Measurements from ENCODE around the gene CAPN12.
"Not testable (repeated sequence)": the region's sequence is repeated elsewhere in the genome, so short reads cannot be mapped to it uniquely, and the experiment has no call there.

Gene CAPN12, protein sequence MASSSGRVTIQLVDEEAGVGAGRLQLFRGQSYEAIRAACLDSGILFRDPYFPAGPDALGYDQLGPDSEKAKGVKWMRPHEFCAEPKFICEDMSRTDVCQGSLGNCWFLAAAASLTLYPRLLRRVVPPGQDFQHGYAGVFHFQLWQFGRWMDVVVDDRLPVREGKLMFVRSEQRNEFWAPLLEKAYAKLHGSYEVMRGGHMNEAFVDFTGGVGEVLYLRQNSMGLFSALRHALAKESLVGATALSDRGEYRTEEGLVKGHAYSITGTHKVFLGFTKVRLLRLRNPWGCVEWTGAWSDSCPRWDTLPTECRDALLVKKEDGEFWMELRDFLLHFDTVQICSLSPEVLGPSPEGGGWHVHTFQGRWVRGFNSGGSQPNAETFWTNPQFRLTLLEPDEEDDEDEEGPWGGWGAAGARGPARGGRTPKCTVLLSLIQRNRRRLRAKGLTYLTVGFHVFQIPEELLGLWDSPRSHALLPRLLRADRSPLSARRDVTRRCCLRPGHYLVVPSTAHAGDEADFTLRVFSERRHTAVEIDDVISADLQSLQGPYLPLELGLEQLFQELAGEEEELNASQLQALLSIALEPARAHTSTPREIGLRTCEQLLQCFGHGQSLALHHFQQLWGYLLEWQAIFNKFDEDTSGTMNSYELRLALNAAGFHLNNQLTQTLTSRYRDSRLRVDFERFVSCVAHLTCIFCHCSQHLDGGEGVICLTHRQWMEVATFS

DNA sequence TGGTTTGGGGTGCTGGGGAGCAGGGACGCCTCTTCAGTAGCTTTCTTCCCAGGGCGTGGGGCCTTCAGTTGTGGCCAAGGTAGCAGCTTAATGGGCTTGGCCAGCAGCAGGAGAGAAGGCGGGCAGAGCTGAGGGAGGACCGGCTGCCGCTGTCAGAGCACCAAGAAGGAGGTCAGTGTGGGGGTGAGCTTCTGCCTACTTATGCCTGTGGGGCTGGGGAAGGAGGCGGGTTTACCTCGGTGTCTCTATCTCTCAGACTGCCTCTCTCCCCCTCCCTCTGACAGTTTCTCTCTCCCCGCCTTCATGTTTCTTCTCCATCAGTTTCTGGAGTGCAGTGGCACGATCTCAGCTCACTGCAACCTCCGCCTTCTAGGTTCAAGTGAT, at the start of gene CAPN12:
TSS of gene CAPN12 (minus strand) at position 177 of the 384 bp plus-strand sequence. CDS start 309 bp downstream, outside the sequence.
- DNase-seq, result no peak

DNA sequence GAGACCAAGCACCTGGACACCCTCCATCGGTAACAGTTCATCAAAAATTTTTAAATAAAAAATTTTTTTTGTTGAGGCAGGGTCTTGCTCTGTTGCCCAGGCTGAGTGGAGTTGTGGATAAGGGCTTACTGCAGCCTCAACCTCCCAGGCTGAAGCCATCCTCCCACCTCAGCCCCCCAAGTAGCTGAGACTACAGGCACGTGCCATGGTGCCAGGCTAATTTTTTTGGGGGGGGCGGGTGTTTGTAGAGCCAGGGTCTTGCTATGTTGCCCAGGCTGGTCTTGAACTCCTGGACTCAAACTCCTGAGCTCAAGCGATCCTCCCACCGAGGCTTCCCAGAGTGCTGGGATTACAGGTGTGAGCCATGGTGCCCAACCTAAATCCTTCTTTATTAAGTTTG, 49.4 kb upstream of the CAPN12 start:
- no peak for DNase-seq

DNA sequence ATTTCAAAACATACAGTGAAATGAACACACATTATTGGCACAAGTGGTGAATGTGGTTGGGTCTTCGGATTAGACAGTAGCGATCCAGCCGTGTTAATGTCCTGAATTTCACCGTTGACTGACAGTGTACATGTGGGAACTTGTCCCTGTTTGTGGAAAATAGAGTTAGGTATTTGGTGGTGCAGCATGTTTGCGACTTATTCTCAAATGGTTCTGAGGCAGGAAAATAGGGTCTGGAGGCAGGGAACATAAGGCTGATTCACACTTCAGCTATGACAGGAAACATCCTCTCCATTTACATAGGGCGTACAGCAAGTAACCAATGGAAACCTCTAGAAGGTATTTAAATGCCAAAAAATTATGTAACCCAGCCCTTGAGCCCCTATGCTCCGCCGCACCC, 48.9 kb upstream of the CAPN12 start:
- DNase-seq, result no peak

DNA sequence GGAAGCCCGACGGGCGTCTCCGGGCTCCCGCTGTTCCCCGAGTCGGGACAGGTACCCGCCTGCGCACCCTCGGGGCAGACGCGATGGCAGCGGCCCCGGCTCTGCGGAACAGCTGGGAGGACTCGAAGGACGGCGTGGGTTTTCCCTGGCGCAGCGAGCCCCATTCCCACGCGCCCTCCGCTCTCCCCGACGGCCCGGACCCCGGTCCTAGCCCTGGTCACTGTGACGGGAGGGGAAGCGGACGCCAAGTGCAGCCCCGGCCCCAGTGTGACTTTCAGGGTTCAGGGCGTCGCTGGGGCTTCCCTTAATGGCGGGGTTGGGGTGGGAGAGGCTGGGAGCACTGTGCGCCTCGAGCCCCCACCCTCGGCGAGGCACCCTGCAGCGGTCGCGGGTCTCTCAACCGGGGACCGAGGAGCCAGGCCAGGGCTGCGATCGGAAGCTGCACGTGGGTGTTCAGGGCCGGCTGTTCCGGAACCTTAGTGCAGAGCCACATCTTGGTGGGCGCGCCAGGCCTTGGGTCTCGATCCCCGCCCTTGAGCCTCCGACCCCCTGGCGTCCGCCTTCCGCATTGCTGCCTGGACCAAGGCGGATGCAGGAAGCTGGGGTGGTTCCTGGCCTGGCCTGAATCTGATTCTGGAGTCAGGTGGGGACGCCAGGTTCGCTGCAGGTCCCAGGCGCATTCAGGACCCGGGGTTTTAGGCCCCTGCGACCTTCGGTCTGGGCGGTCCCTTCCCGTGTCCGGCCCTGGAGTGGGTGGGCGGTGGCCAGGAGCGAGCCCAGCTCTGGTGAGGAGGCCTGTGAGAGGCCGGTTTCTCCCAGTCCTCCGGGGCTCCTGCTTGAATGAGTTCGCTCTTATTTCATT, 48.2 kb upstream of the CAPN12 start:
- peak; percentile 23 for DNase-seq

DNA sequence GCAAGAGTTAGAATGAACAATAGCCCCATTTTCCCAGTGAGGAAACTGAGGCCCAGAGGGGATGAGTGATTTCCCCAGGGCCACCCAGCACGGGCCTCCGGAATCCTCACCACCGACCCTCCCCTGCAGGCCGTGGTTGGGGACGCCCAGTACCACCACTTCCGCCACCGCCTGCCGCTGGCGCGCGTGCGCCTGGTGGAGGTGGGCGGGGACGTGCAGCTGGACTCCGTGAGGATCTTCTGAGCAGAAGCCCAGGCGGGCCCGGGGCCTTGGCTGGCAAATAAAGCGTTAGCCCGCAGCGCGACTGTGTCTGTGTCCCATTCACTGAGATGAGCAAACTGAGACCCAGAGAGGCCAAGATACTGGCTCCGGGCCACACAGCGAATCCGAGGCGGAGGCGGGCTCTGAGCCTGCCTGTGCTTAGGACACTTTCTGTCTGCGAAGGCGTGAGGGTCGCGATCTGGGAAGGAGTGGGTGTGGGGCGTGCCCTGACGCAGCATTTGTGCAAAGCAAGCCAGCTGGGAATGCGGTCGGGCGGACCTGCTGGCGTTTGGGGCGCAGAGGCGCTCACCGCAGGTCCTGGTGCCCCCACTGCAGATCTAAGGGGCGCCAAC, 47.3 kb upstream of the CAPN12 start:
- not testable (repeated sequence) for DNase-seq

DNA sequence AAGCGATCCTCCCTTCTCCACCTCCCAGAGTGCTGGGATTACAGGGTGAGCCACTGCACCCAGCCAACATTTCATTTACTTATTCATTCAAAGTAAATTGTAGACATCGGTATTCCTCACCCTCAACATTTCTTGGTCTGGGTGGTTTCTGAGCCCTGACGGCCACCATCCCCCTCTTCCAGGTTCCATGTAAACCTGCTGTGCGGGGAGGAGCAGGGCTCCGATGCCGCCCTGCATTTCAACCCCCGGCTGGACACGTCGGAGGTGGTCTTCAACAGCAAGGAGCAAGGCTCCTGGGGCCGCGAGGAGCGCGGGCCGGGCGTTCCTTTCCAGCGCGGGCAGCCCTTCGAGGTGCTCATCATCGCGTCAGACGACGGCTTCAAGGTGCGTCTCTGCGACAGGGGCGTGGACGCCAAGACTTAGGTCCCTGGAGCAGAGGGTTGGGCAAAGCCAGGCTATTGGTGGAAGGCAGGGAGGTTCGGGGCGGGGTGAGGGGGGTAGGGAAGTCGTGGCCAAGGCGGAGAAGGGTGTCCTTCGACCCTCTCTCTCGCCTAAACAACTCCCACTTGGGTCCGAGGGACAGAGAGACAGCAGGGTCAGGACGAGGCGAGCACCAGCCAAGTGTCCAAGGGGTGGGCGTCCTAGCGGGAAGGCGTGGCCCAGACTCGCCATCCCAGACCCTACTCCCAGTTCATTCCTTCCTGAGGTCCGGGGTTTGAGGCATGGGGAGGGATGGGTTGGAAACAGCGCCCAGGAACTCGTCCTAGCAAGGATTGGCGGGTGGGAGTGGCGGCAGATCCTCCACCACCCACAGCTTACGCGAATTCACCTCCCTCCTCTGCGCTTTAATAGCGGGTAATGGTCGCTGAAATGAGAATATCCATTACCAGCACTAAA, 46.5 kb upstream of the CAPN12 start:
- DNase-seq, result not testable (repeated sequence)

DNA sequence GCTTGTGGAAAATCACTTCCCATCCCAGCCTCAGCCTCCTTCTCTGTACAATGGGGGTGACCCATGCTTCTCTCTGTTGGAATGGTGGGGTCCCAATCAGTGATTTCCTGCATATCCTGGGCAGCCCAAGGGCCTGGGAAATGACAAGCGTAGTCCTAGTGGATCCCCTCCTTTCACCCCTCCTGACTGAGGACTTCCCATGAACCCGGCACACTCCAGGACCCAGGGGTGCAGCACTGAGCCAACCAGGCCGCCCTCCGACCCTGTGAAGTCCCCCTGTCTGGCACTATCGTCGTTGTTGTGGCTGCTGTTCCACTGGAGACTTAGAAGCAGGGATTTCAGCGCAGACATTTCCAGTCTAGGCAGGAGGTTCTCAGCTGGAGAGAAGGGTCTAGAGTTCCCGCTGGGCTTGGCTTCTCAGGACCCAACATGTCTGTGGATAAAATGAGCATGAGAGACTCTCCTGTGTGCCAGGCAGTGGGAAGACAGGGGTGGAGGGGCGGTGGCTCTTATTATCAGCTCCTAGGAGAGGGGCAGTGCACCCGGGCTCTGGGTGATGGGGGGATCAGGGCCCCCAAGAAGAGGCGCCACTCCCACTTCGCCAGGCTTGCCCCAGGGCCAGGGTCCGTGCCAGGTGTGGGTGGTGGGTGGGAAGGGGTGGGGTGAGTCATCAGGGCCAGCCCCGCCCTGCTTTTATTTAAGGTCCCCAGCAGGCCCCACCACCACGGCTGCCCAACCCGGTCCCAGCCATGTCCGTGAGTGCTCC, 44.4 kb upstream of the CAPN12 start, which contains the start of gene LGALS7B:
TSS of gene LGALS7B (plus strand) at position 723 of the 766 bp plus-strand sequence. CDS start at position 750, 27 bp downstream.
- no peak for DNase-seq

DNA sequence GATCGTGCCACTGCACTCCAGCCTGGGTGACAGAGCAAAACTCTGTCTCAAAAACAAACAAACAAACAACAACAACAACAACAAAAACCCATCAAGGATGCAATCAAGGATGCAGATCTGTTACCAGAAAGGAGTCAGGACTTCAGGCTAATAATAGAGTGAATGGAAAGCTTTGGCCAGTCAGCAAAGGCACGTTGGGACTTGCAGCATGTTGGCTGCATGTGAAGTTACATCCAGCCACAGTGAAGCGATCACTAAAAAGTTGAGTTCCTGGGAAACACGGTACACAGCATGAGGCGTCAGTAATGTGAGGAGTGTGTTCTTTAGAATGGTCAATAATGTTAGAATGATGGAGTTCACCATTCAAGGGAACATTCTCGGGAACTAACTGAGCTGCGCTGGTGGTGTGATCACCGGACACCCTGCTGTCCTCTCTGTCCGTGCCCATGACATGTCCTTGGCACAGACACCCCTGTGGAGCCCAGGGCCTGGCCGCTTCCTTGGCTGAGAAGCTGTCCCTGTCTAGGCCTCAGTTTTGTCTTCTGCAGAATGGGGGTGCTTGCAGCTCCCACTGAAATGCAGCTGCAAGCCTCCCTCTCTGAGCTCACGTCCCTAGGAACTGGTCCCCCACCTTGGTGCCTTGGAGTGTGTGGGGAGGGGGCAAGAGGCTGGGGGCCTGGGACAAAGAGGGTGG, 42.4 kb upstream of the CAPN12 start:
- no peak for DNase-seq

DNA sequence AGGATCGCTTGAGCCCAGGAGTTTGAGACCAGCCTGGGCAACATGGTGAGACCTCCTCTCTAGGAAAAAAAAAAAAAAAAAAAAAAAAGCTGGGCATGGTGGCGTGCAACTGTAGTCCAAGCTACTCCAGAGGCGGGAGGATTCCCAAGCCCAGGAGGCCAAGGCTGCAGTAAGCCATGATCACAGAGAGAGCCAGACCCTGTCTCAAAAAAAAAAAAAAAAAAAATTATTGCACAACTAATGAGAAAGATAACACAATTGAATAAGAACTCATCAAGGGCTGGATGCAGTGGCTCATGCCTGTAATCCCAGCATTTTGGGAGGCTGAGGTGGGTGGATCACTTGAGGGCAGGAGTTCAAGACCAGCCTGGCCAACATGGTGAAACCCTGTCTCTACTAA, 41.8 kb upstream of the CAPN12 start:
- not testable (repeated sequence) for DNase-seq

DNA sequence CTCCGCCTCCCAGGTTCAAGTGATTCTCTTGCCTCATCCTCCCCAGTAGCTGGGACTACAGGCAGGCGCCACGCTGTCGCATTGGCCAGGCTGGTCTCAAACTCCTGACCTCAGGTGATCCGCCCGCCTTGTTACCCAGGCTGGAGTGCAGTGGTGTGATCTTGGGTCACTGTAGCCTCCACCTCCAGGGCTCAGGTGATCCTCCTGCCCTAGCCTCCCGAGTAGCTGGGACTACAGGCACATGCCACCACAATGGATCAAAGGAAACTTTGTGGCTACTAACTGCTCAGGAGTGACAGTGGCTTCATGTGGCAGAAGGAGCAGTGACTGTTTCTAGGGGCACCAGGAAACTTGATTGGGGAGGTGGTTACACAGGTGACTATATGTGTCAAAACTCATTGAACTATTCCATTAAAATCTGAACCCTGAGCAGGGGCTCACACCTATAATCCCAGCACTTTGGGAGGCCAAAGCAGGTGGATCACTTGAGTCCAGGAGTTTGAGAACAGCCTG, 41.0 kb upstream of the CAPN12 start:
- no peak for DNase-seq

DNA sequence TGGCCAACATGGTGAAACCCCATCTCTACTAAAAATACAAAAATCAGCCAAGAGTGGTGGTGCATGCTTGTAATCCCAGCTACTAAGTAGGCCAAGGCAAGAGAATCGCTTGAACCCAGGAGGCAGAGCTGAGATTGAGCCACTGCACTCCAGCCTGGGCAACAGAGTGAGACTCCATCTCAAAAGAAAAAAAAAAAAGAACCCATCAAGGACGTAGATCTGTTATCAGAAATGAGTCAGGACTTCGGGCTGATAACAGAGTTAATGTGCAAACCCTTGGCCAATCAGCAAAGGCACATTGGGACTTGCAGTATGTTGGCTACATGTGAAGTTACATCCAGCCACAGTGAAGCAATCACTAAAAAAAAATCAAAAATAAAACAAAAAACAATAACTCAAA, 40.0 kb upstream of the CAPN12 start:
- DNase-seq, result no peak

DNA sequence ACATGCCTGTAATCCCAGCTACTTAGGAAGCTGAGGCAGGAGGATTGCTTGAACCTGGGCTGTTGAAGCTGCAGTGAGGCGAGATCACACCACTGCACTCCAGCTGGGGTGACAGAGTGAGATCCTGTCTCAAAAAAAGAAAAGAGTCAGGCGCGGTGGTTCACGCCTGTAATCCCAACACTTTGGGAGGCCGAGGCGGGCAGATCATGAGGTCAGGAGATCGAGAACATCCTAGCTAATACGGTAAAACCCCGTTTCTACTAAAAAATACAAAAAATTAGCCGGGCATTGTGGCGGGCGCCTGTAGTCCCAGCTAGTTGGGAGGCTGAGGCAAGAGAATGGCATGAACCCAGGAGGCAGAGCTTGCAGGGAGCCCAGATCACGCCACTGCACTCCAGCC, 37.9 kb upstream of the CAPN12 start:
- not testable (repeated sequence) for DNase-seq

DNA sequence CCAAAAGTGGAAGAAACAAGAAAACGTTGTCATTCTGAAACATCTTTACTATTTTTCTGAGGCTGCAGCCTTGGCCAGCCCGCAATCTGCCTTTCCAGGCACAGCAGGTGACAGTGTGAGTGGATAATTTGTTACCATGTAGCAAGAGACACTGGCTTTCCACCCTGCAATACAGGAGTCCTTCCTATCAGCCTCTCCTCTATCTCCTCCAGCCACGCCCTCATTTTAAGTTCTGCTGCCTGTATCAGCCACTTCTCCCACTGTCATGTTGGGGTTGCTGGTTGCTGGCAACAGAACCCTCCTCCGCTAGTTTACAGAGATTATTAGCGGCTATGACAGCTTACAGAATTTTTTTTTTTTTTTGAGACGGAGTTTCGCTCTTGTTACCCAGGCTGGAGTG, 36.8 kb upstream of the CAPN12 start:
- no peak for DNase-seq

DNA sequence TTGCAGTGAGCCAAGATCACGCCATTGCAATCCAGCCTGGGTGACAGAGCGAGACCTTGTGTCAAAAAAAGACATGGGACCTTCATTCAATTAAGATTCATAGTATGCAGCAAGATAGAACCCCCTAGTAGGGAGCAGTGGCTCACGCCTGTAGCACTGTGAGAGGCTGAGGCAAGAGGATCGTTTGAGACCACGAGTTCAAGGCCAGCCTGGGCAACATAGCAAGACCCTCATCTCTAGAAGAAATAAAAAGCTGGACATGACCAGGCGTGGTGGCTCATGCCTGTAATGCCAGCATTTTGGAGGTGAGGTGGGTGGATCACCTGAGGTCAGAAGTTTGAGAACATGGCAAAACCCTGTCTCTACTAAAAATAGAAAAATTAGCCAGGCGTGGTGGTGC, 36.2 kb upstream of the CAPN12 start:
- no peak for DNase-seq

DNA sequence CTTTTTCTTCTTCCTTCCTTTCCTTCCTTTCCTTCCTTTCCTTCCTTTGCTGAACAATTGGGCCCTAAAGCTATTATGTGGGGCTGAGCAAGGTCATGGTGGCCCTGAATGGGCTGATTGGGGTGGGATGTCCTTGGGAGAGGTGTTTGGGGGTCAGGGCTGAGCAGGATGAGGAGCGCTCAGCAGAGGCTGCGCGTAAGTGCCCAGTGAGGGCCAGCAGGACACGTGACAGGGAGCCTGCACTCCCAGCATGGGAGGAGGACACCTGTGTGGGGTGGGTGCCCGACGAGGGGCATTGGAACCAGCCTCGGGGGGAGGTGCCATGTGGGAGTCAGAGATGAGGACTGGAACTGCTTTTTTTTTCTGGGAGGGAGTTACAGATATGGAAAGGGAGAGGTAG, 34.5 kb upstream of the CAPN12 start:
- no peak for DNase-seq

DNA sequence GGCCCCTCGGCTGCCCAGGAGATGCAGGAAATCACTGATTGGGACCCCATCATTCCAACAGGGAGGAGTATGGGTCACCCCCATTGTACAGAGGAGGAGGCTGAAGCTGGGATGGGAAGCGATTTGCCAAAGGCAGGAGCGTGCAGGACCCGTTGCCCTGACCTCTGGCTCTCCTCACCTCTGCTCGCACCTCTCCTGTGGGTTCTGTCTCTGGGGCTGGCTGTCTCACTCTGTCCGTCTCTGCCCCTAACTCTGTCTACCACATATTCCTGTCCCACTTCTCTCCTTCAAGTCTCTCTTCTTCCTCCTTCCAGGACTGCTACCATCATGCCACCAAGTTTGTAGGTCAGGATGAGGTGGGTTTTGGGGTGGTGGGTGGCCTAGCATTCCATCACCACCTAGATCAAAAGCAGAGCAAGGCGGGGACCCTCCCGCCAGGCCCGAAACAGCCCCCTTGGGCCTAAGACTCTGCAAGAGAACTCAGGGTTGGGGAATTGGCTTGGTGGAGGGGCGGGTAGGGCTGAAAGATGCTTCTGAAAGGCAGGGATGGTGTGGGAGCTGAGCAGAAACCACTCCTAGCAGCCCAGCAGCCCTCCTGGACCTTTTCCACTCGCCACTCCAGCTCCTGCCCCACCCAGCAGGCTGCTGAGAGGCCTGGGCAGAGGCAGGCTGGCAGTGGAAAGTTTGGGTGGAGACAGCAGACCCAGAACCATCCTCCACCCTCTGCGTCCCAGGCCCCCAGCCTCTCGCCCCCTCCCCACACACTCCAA, 30.1 kb upstream of the CAPN12 start:
- no peak for DNase-seq

DNA sequence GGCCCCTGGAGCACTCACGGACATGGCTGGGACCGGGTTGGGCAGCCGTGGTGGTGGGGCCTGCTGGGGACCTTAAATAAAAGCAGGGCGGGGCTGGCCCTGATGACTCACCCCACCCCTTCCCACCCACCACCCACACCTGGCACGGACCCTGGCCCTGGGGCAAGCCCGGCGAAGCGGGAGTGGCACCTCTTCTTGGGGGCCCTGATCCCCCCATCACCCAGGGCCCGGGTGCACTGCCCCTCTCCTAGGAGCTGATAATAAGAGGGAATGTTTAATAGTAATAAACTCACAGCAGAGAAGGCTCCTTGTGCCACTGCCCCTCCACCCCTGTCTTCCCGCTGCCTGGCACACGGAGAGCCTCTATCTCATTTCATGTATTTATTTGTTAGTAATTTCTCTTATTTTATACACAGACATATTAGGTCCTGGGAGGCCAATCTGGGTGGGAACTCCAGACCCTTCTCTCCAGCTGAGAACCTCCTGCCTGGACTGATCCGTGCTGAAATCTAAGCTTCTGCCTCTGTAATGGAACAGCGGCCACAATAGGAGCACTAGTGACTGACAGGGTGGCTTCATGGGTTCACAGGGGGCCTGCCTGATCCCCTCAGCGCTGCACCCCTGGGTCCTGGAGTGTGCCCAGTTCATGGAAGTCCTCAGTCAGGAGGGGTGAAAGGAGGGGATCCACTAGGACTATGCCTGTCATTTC, 29.3 kb upstream of the CAPN12 start, which contains the start of gene LGALS7:
TSS of gene LGALS7 (minus strand) at position 49 of the 709 bp plus-strand sequence. CDS start at position 24, 25 bp downstream.
- DNase-seq, result no peak

DNA sequence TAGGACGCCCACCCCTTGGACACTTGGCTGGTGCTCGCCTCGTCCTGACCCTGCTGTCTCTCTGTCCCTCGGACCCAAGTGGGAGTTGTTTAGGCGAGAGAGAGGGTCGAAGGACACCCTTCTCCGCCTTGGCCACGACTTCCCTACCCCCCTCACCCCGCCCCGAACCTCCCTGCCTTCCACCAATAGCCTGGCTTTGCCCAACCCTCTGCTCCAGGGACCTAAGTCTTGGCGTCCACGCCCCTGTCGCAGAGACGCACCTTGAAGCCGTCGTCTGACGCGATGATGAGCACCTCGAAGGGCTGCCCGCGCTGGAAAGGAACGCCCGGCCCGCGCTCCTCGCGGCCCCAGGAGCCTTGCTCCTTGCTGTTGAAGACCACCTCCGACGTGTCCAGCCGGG, 27.3 kb upstream of the CAPN12 start:
- DNase-seq, result not testable (repeated sequence)

All from activated CD4-positive, alpha-beta T cell treated with anti-CD3 and anti-CD28 coated beads, Interleukin-2, amount 50 U/mL, for 1 hour (primary cell).